ENCODE results near the gene KANSL1. TPM values are rescaled to one million over a fixed set of nuclear protein-coding genes. Genes with fewer than 3 reads are reported as not detected.

Gene KANSL1
- polyA plus RNA-seq, 1 of the 3 experiments (the other 2 are of a cell fraction), result 10.0 TPM

DNA sequence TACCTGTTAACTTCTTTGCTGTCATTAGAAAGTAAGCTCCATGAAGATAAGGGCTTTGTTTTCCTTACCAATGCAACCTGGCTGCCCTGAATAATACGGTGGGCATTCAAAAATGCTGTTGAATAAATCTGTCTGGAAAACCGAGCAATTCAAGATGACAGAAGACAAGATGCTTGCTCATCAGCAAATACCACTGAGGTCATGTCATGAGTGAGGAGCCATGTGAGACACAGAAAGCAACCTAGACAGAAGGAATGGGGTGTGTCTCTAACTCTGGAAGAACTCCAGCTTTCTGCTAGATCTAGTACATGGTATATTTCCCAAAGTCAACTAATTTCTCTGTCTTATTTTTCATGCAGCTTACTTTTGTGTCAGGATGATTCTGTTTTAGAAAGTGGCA, 130.0 kb downstream of the KANSL1 start (continued):
- TF ChIP-seq POLR2AphosphoS5 (IDR thresholded peaks at IDR 0.05; ENCODE audit: low read depth, low read length), result peak; percentile 59; the same call in 1 of the 2 replicates
- no peak for TF ChIP-seq USF1 (IDR thresholded peaks at IDR 0.05; ENCODE audit: borderline replicate concordance, low read depth)
- peak; percentile 30; the same call in 1 of the 2 replicates for TF ChIP-seq RXRA (IDR thresholded peaks at IDR 0.05; ENCODE audit: borderline replicate concordance, low read depth)
- TF ChIP-seq, protein P1, sequence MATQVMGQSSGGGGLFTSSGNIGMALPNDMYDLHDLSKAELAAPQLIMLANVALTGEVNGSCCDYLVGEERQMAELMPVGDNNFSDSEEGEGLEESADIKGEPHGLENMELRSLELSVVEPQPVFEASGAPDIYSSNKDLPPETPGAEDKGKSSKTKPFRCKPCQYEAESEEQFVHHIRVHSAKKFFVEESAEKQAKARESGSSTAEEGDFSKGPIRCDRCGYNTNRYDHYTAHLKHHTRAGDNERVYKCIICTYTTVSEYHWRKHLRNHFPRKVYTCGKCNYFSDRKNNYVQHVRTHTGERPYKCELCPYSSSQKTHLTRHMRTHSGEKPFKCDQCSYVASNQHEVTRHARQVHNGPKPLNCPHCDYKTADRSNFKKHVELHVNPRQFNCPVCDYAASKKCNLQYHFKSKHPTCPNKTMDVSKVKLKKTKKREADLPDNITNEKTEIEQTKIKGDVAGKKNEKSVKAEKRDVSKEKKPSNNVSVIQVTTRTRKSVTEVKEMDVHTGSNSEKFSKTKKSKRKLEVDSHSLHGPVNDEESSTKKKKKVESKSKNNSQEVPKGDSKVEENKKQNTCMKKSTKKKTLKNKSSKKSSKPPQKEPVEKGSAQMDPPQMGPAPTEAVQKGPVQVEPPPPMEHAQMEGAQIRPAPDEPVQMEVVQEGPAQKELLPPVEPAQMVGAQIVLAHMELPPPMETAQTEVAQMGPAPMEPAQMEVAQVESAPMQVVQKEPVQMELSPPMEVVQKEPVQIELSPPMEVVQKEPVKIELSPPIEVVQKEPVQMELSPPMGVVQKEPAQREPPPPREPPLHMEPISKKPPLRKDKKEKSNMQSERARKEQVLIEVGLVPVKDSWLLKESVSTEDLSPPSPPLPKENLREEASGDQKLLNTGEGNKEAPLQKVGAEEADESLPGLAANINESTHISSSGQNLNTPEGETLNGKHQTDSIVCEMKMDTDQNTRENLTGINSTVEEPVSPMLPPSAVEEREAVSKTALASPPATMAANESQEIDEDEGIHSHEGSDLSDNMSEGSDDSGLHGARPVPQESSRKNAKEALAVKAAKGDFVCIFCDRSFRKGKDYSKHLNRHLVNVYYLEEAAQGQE (IDR thresholded peaks at IDR 0.05; ENCODE audit: low read depth, low read length), result peak; percentile 42; the same call in 1 of the 2 replicates

DNA sequence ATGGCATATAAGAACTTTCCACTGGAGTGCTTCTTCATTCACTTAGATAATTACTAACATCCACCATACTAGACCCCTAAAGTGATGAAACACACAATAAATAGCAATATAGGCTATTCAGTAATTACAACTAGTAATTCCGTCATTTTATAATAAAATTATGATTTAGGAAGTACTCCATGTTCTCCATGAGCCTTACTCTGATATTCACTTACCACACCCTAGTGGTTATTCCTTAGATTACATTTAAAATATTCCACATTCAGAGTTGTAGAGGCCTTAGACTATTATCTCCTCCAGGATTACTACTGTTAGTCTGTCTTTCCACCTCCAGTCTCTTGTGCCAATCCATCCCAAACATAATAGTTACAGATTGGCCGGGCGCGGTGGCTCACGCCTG, 131.8 kb downstream of the KANSL1 start:
- H2AFZ ChIP-seq (ENCODE audit: low read depth), result no peak overlapping the region
- peaks cover 61% of the 10 kb centered on the region for H3F3A ChIP-seq (replicated peaks; ENCODE audit: insufficient read depth)
- peaks cover 77% of the 10 kb centered on the region for H3K79me2 ChIP-seq (ENCODE audit: insufficient read depth)
- no peak overlapping the region for H3K9ac ChIP-seq
- H3K9me3 ChIP-seq, result no peaks in the 10 kb centered on the region
- no peaks in the 10 kb centered on the region for H3K9me2 ChIP-seq
- no peak for TF ChIP-seq TAF1 (IDR thresholded peaks at IDR 0.05; ENCODE audit: borderline replicate concordance, low read depth, low read length)
- TF ChIP-seq MAX (IDR thresholded peaks at IDR 0.05; ENCODE audit: low read depth), result no peak
- peak; percentile 49 for TF ChIP-seq RAD21 (IDR thresholded peaks at IDR 0.05; ENCODE audit: low read length)
- TF ChIP-seq CHD2 (IDR thresholded peaks at IDR 0.05; ENCODE audit: low read length, partially characterized antibody), result no peak
- TF ChIP-seq, protein P2, sequence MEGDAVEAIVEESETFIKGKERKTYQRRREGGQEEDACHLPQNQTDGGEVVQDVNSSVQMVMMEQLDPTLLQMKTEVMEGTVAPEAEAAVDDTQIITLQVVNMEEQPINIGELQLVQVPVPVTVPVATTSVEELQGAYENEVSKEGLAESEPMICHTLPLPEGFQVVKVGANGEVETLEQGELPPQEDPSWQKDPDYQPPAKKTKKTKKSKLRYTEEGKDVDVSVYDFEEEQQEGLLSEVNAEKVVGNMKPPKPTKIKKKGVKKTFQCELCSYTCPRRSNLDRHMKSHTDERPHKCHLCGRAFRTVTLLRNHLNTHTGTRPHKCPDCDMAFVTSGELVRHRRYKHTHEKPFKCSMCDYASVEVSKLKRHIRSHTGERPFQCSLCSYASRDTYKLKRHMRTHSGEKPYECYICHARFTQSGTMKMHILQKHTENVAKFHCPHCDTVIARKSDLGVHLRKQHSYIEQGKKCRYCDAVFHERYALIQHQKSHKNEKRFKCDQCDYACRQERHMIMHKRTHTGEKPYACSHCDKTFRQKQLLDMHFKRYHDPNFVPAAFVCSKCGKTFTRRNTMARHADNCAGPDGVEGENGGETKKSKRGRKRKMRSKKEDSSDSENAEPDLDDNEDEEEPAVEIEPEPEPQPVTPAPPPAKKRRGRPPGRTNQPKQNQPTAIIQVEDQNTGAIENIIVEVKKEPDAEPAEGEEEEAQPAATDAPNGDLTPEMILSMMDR (IDR thresholded peaks at IDR 0.05), result peak; percentile 62
- TF ChIP-seq, protein P3, sequence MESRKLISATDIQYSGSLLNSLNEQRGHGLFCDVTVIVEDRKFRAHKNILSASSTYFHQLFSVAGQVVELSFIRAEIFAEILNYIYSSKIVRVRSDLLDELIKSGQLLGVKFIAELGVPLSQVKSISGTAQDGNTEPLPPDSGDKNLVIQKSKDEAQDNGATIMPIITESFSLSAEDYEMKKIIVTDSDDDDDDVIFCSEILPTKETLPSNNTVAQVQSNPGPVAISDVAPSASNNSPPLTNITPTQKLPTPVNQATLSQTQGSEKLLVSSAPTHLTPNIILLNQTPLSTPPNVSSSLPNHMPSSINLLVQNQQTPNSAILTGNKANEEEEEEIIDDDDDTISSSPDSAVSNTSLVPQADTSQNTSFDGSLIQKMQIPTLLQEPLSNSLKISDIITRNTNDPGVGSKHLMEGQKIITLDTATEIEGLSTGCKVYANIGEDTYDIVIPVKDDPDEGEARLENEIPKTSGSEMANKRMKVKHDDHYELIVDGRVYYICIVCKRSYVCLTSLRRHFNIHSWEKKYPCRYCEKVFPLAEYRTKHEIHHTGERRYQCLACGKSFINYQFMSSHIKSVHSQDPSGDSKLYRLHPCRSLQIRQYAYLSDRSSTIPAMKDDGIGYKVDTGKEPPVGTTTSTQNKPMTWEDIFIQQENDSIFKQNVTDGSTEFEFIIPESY (IDR thresholded peaks at IDR 0.05; ENCODE audit: borderline replicate concordance, low read depth), result no peak
- TF ChIP-seq EZH2phosphoT487 (IDR thresholded peaks at IDR 0.05; ENCODE audit: borderline replicate concordance, low read depth), result no peak
- TF ChIP-seq NFIC (IDR thresholded peaks at IDR 0.05; ENCODE audit: borderline replicate concordance), result no peak
- no peak for TF ChIP-seq FOSL2 (IDR thresholded peaks at IDR 0.05; ENCODE audit: borderline replicate concordance, low read depth)
- no peak for TF ChIP-seq SIN3A (IDR thresholded peaks at IDR 0.05; ENCODE audit: borderline replicate concordance, low read depth, low read length)
- peaks cover 29 to 43% of the 10 kb centered on the region in 2 experiments for H3K36me3 ChIP-seq (replicated peaks in 1 of 2; ENCODE audit: control insufficient read depth in 1 of 2, insufficient read depth in 2 of 2, low read length in 1 of 2)
- 93% methylated on average over 5 of the region's 5 CpGs for WGBS (ENCODE audit: low lambda C conversion rate)
- no peak for DNase-seq
- H3K27ac ChIP-seq (ENCODE audit: low read depth in 2 of 2, low read length in 1 of 2), result no peak overlapping the region
- H3K4me1 ChIP-seq (ENCODE audit: control insufficient read depth in 1 of 2, insufficient read depth in 2 of 2, low read depth in 1 of 2, low read length in 1 of 2), result peaks cover 2 to 24% of the 10 kb centered on the region in 2 experiments; a peak in 3 of 4 replicates
- H3K4me3 ChIP-seq (ENCODE audit: low read depth in 2 of 2, low read length in 1 of 2), result no peak overlapping the region
- no peaks in the 10 kb centered on the region for H3K27me3 ChIP-seq (ENCODE audit: insufficient read depth)
- H3K4me2 ChIP-seq, result no peak overlapping the region
- CTCF ChIA-PET, result interaction anchor here (0.7 to 2.6 kb wide), 4 partner anchors 12 to 1200 kb away, joined by 3 to 12 read pairs (median 4); no protein-coding TSS in a partner anchor
- H4K20me1 ChIP-seq (ENCODE audit: insufficient read depth), result peaks cover 67% of the 10 kb centered on the region
- POLR2A ChIA-PET, result no interaction called here
